Natural killer cell (primary cell): ENCODE measurements around the gene ZNF213. TPM values are rescaled to one million over a fixed set of nuclear protein-coding genes. Genes with fewer than 3 reads are reported as not detected.

Experiments
- ATAC-seq, 3 donors: fragments of 150-1000 bp in 2 of 3; fragments of 200-7000 bp in 1 of 3; cut with Tn5 transposase; 1 replicate in 1 of 3; 2 replicates in 2 of 3; pipeline ENCODE4 v1.10.0; 2021; ENCODE audit warnings: mild to moderate bottlenecking in 2 of 3, moderate library complexity in 2 of 3
- DNase-seq, 2 donors: peaks; one replicate each; pipeline versions ENCODE4 v3.0.0 to v3.0.0-alpha.2; 2013 to 2021; ENCODE audit warnings: mixed read lengths in 1 of 2
- H3K27ac ChIP-seq: one replicate; pipeline ENCODE4 v1.5.1; 2013; ENCODE audit warnings: mild to moderate bottlenecking, low read length
- H3K27me3 ChIP-seq: one replicate; pipeline ENCODE4 v1.6.1; 2013; ENCODE audit warnings: low read length; ENCODE audit not compliant: control insufficient read depth, insufficient read depth
- H3K36me3 ChIP-seq: one replicate; pipeline ENCODE4 v1.6.1; 2013; ENCODE audit warnings: low read length; ENCODE audit not compliant: control insufficient read depth, insufficient read depth
- H3K4me1 ChIP-seq: one replicate; pipeline ENCODE4 v1.6.1; 2013; ENCODE audit warnings: low read length; ENCODE audit not compliant: control insufficient read depth, insufficient read depth
- H3K4me3 ChIP-seq: one replicate; pipeline ENCODE4 v1.5.1; 2013; ENCODE audit warnings: low read length
- H3K9me3 ChIP-seq: one replicate; pipeline ENCODE4 v1.6.1; 2013; ENCODE audit warnings: low read length; ENCODE audit not compliant: control insufficient read depth, insufficient read depth
- H3K27ac Mint-ChIP-seq, 2 donors: one replicate each; pipeline ENCODE4 v1.8.0; 2022; ENCODE audit warnings: mild to moderate bottlenecking in 2 of 2, mixed read lengths in 2 of 2, moderate library complexity in 1 of 2
- H3K27me3 Mint-ChIP-seq, 2 donors: one replicate each; pipeline ENCODE4 v1.8.0; 2022; ENCODE audit warnings: low read depth in 2 of 2, mixed read lengths in 2 of 2
- H3K36me3 Mint-ChIP-seq: one replicate; pipeline ENCODE4 v1.8.0; 2022; ENCODE audit warnings: mixed read lengths
- H3K4me1 Mint-ChIP-seq, 2 donors: one replicate each; pipeline ENCODE4 v1.8.0; 2022; ENCODE audit warnings: mixed read lengths in 2 of 2
- H3K4me3 Mint-ChIP-seq: one replicate; pipeline ENCODE4 v1.8.0; 2022; ENCODE audit warnings: mild to moderate bottlenecking, moderate library complexity, mixed read lengths
- H3K9me3 Mint-ChIP-seq, 2 donors: one replicate each; pipeline ENCODE4 v1.8.0; 2022; ENCODE audit warnings: mixed read lengths in 2 of 2
- WGBS: methylation state at CpG from one replicate; pipeline ENCODE4 v1.1.7; 2013; ENCODE audit warnings: missing lambda C conversion rate; ENCODE audit not compliant: insufficient coverage; 5-methylcytosine and 5-hydroxymethylcytosine counted together
- intact Hi-C: fragments of 100-400 bp; cut with micrococcal nuclease; formaldehyde crosslinking; loops from one replicate; pipeline ENCODE4 v1.14.2; 2022
- total RNA-seq, 4 donors: library from RNA; stranded (reverse); fragments of 120-200 nt in 1 of 4; gene quantifications; one replicate each; pipeline versions ENCODE4 v1.2.3 to v1.2.4, GENCODE V29; 2013 to 2022
- TF ChIP-seq, protein P1 (sequence below): fragments of 200-600 bp; IDR thresholded peaks from one replicate; pipeline ENCODE4 v1.8.0; 2022; ENCODE audit warnings: antibody characterized with exemption

The ZNF213 gene
- total RNA-seq, 3 donors from 2014 or later (not counting 1 experiment from before 2014, with no cell fraction given) = 4.8 to 6.8 (median 5.1) TPM

DNA sequence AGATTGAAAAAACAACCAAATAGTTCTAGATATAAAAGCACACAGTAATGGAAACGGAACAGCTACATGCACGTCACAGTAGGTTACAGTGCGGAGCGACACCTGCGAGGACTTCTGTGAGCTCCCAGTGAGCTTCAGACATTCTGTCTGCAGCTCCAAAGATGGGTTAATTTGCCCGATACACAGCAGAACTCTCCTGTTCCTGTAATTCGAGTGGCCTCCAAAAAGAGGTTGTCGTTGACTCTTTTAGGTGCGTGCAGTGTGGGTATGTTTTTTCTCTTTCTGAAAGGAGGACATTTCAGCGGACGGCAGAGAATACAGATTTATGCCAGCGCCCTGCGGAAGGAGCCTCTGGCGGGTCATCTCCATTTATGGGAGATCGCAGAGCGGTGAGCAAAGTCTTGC is 56.1 kb downstream of the ZNF213 start:
- TF ChIP-seq, protein P1, sequence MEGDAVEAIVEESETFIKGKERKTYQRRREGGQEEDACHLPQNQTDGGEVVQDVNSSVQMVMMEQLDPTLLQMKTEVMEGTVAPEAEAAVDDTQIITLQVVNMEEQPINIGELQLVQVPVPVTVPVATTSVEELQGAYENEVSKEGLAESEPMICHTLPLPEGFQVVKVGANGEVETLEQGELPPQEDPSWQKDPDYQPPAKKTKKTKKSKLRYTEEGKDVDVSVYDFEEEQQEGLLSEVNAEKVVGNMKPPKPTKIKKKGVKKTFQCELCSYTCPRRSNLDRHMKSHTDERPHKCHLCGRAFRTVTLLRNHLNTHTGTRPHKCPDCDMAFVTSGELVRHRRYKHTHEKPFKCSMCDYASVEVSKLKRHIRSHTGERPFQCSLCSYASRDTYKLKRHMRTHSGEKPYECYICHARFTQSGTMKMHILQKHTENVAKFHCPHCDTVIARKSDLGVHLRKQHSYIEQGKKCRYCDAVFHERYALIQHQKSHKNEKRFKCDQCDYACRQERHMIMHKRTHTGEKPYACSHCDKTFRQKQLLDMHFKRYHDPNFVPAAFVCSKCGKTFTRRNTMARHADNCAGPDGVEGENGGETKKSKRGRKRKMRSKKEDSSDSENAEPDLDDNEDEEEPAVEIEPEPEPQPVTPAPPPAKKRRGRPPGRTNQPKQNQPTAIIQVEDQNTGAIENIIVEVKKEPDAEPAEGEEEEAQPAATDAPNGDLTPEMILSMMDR = no peak
- intact Hi-C loops = no loop called here
- Mint-ChIP-seq H3K27me3 (peaks cover 56 to 66% of the 10 kb centered on the region in 2 donors), H3K27ac (peak overlapping the region in 1 of 2 donors; percentile 68), H3K36me3 (peaks cover 6% of the 10 kb centered on the region), H3K4me3 (peak overlapping the region; percentile 25), H3K9me3 (no peaks in the 10 kb centered on the region), H3K4me1 (peaks cover 36 to 37% of the 10 kb centered on the region in 2 donors)
- Histone ChIP-seq H3K27ac (no peak overlapping the region), H3K9me3 (peaks cover 4% of the 10 kb centered on the region), H3K4me1 (peaks cover 35% of the 10 kb centered on the region), H3K36me3 (no peaks in the 10 kb centered on the region), H3K4me3 (no peak overlapping the region), H3K27me3 (peaks cover 70% of the 10 kb centered on the region)
- no peak for ATAC-seq
- WGBS = 15% methylated on average over 16 of the region's 16 CpGs
- DNase-seq = peak in 1 of 2 donors; percentile 57

Other genes with a start within 250 kb of the ZNF213 start
- 100 to 1,000 TPM in 2 of 3 donors, 10 to 100 TPM in 1; 85.1 to 148 (median 130) TPM for gene FLYWCH1, start 223.1 kb upstream of the ZNF213 start, total RNA-seq
- under 1 TPM in 1 of 3 donors, not detected in 2; 0.16 TPM for gene KREMEN2, start 170.8 kb upstream of the ZNF213 start, total RNA-seq
- gene PAQR4, start 165.7 kb upstream of the ZNF213 start, total RNA-seq = 1 to 10 TPM; 2.9 to 4.4 (median 3.5) TPM
- gene PKMYT1, start 154.6 kb upstream of the ZNF213 start, total RNA-seq = 1 to 10 TPM; 2.6 to 5.9 (median 3.5) TPM
- gene CLDN9, start 122.1 kb upstream of the ZNF213 start, total RNA-seq = under 1 TPM in 2 of 3 donors, not detected in 1; 0.34 to 0.35 TPM
- gene CLDN6, start 116.8 kb upstream of the ZNF213 start, total RNA-seq = not detected
- gene TNFRSF12A, start 114.7 kb upstream of the ZNF213 start, total RNA-seq = 1 to 10 TPM; 2.4 to 3.7 (median 3.1) TPM
- 10 to 100 TPM; 15.4 to 21.8 (median 16.0) TPM for gene HCFC1R1, start 111.1 kb upstream of the ZNF213 start, total RNA-seq
- 10 to 100 TPM; 17.1 to 21.5 (median 17.2) TPM for gene THOC6, start 111.0 kb upstream of the ZNF213 start, total RNA-seq
- gene BICDL2, start 98.1 kb upstream of the ZNF213 start, total RNA-seq = not detected
- gene MMP25, start 88.5 kb upstream of the ZNF213 start, total RNA-seq = 10 to 100 TPM in 1 of 3 donors, 1 to 10 TPM in 2; 2.0 to 62.2 (median 5.6) TPM
- gene IL32, start 69.4 kb upstream of the ZNF213 start, total RNA-seq = 100 to 1,000 TPM; 305 to 562 (median 319) TPM
- gene ZSCAN10, start 35.7 kb upstream of the ZNF213 start, total RNA-seq = under 1 TPM; 0.65 to 0.96 (median 0.77) TPM
- under 1 TPM in 1 of 3 donors, not detected in 2; 0.16 TPM for gene ZNF205, start 22.4 kb upstream of the ZNF213 start, total RNA-seq
- gene OR1F1, start 53.2 kb downstream of the ZNF213 start, total RNA-seq = not detected
- gene ZNF200, start 100.1 kb downstream of the ZNF213 start, total RNA-seq = 10 to 100 TPM in 1 of 3 donors, 1 to 10 TPM in 2; 5.3 to 10.9 (median 5.6) TPM
- gene MEFV, start 121.6 kb downstream of the ZNF213 start, total RNA-seq = 1 to 10 TPM; 2.4 to 6.2 (median 5.4) TPM
- 10 to 100 TPM; 25.7 to 38.8 (median 28.1) TPM for gene ZNF263, start 148.5 kb downstream of the ZNF213 start, total RNA-seq
- 1 to 10 TPM; 3.7 to 9.1 (median 3.7) TPM for gene TIGD7, start 170.4 kb downstream of the ZNF213 start, total RNA-seq
- 10 to 100 TPM; 30.6 to 44.6 (median 39.0) TPM for gene ZNF75A, start 170.5 kb downstream of the ZNF213 start, total RNA-seq
- gene OR2C1, start 220.9 kb downstream of the ZNF213 start, total RNA-seq = not detected